GM21619 (cell line): Measurements from ENCODE around the gene NRCAM.

Source experiments
- ATAC-seq: cut with Tn5 transposase; IDR thresholded peaks from one replicate; pipeline ENCODE4 v1.9.1; 2021; ENCODE audit not compliant: unreplicated experiment

Gene NRCAM

GRCh38 chr7:108103558-108104298, 352.5 kb downstream of the NRCAM start:
- ATAC-seq: no peak

GRCh38 chr7:108102671-108103312, 353.4 kb downstream of the NRCAM start:
- no peak for ATAC-seq

- ATAC-seq: no peak
These were observed 354.5 kb downstream of the NRCAM start for GRCh38 chr7:108101759-108102158.

GRCh38 chr7:108099713-108100112, 356.5 kb downstream of the NRCAM start:
- ATAC-seq: no peak

GRCh38 chr7:108097703-108098102, 358.5 kb downstream of the NRCAM start:
- no peak for ATAC-seq
